ENCODE results near the gene MKNK1.

Gene MKNK1

GRCh38 chr1:46536527-46536926 is 67.5 kb downstream of the MKNK1 start:
- no peak for DNase-seq

GRCh38 chr1:46535063-46535462 is 69.0 kb downstream of the MKNK1 start:
- DNase-seq = peak; percentile 21

GRCh38 chr1:46533179-46533864 is 70.7 kb downstream of the MKNK1 start:
- DNase-seq = peak; percentile 66

GRCh38 chr1:46532498-46533178 is 71.4 kb downstream of the MKNK1 start:
- DNase-seq = peak; percentile 77

- no peak for DNase-seq
Measured at GRCh38 chr1:46532095-46532494, 72.0 kb downstream of the MKNK1 start.

GRCh38 chr1:46530791-46531409 is 73.2 kb downstream of the MKNK1 start:
- DNase-seq = no peak

GRCh38 chr1:46530311-46530710 is 73.8 kb downstream of the MKNK1 start:
- no peak for DNase-seq

GRCh38 chr1:46529031-46529630 is 74.9 kb downstream of the MKNK1 start:
- DNase-seq = no peak

- DNase-seq = no peak
Measured at GRCh38 chr1:46528297-46528955, 75.6 kb downstream of the MKNK1 start.

- peak; percentile 62 for DNase-seq
Measured at GRCh38 chr1:46527474-46528296, 76.4 kb downstream of the MKNK1 start.

GRCh38 chr1:46526691-46527291 is 77.3 kb downstream of the MKNK1 start:
- no peak for DNase-seq

- peak; percentile 30 for DNase-seq
Measured at GRCh38 chr1:46526013-46526690, 77.9 kb downstream of the MKNK1 start.

GRCh38 chr1:46525253-46525983 is 78.7 kb downstream of the MKNK1 start:
- DNase-seq = no peak

GRCh38 chr1:46524843-46525242 is 79.2 kb downstream of the MKNK1 start:
- DNase-seq = no peak

- DNase-seq = no peak
Measured at GRCh38 chr1:46523496-46524353, 80.3 kb downstream of the MKNK1 start.

- no peak for DNase-seq
Measured at GRCh38 chr1:46522969-46523320, 81.1 kb downstream of the MKNK1 start.

- no peak for DNase-seq
Measured at GRCh38 chr1:46522184-46522968, 81.7 kb downstream of the MKNK1 start.

GRCh38 chr1:46521414-46521813 is 82.7 kb downstream of the MKNK1 start:
- no peak for DNase-seq

All from NCI-H1105 (cell line).